ENCODE measurements around the gene VOPP1.
"Not testable (repeated sequence)": the region's sequence is repeated elsewhere in the genome, so short reads cannot be mapped to it uniquely, and the experiment has no call there.

Gene VOPP1

GRCh38 chr7:55531536-55531935, 40.8 kb downstream of the VOPP1 start:
- DNase-seq = no peak

- DNase-seq = no peak
Measured at GRCh38 chr7:55527307-55527706, 45.0 kb downstream of the VOPP1 start.

GRCh38 chr7:55526770-55527169, 45.5 kb downstream of the VOPP1 start:
- no peak for DNase-seq

GRCh38 chr7:55526329-55526728, 46.0 kb downstream of the VOPP1 start:
- DNase-seq = no peak

- no peak for DNase-seq
Measured at GRCh38 chr7:55524558-55525310, 47.6 kb downstream of the VOPP1 start.

- DNase-seq = no peak
Measured at GRCh38 chr7:55523366-55523765, 48.9 kb downstream of the VOPP1 start.

DNA sequence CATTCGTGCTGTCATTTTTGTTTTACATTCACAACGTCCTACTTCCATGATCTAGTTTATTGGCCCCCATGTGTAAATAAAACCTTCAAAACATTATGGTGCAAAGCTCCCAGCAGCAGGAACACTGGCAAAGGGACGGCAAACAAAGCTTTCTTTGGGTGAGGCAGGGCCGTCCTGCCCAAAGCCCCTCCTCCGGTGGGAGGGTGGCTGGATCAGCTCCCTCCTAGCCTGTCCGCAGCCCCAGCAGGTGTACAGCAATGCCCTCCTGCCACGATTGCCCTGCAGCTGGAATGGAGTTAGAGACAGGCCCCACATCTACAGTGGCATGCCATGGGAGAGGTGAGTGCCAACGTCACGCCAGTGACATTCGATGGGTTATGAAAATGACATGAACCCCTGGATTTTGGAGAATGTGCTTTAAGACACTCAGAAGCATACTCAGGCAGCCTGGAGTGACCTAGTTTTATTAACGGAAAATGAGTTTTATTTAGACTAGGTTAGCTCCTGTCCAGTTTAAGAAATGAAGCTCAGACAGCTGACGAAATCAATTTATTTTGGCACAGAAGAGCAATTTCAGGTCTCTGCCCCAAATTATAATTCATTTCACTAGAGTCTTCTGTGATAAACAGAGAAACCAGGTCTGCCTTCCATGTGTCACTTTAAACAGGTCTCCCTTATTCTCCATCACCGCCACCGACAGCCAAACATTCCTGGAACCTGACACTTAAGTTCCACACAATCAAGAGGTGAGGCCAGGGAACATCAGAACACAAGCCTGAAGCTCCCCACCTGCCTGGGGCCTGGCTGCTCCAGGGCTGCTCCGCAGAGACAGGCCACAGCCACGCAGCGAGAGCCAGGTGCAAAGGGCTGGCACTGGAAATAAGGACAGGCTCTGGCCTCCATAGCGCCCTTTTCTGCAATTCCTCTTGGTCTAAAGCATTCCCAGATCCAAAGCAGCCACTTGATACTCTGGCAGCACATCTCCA, 50.1 kb downstream of the VOPP1 start:
- no peak for DNase-seq

- no peak for DNase-seq
Measured at GRCh38 chr7:55521512-55521911, 50.8 kb downstream of the VOPP1 start.

- DNase-seq = no peak
Measured at GRCh38 chr7:55520426-55521140, 51.7 kb downstream of the VOPP1 start.

GRCh38 chr7:55518836-55519235, 53.5 kb downstream of the VOPP1 start:
- DNase-seq = no peak

DNA sequence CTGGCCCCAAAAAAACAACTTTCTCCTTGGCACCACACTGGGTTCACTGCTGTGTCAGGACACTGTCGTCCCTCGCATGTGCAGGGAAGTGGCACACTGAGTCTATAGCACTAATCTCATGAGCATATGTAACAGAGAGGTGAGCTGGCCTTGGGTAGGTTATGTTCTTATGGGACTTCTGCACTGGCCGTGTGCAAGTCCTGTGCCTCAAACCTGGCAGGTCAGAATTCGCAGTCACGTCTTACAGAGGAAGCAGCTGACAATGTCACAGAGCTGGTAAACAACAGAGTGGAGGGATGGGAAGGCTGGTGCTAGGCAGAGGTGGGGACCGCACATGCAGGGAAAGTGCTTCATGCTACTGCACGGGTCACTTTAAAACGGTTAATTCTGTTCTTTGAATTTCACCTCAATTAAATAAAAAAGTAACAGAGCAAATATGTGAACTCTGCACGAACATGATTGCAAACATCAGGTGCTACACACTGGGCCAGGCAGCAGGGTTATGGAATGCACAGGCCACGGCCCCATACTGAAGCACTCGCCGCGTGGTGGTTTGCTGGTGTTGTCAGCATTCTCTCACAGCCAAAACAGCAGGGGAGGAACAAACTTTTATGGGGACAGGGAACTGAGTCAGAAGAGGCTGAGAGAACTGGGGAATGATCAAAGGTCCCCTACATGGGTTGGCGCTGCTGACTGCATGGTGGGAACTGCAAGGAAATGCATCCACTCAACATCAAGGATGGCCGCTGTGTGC, 54.2 kb downstream of the VOPP1 start:
- no peak for DNase-seq

DNA sequence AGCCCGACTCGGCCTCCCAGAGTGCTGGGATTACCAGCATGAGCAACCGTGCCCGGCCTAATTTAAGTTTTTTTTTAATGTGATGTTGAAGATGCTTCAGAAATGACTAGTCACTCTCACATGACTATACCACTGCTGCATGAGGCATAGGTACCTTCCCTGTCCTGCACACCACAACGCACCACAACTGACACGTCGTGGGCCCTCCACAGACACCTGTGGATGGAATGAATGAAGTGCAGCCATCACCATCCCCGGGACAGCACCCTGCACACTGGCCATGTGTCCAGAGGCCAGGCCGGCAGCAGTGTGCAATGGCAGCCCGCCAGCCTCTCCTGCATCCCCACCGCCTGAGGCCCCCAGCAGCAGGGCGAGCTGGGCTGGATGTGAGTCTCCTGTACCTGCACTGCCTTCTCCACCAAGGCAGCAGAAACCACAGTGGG, 55.1 kb downstream of the VOPP1 start:
- DNase-seq = no peak

GRCh38 chr7:55516409-55516808, 55.9 kb downstream of the VOPP1 start:
- no peak for DNase-seq

GRCh38 chr7:55515569-55516279, 56.6 kb downstream of the VOPP1 start:
- no peak for DNase-seq

DNA sequence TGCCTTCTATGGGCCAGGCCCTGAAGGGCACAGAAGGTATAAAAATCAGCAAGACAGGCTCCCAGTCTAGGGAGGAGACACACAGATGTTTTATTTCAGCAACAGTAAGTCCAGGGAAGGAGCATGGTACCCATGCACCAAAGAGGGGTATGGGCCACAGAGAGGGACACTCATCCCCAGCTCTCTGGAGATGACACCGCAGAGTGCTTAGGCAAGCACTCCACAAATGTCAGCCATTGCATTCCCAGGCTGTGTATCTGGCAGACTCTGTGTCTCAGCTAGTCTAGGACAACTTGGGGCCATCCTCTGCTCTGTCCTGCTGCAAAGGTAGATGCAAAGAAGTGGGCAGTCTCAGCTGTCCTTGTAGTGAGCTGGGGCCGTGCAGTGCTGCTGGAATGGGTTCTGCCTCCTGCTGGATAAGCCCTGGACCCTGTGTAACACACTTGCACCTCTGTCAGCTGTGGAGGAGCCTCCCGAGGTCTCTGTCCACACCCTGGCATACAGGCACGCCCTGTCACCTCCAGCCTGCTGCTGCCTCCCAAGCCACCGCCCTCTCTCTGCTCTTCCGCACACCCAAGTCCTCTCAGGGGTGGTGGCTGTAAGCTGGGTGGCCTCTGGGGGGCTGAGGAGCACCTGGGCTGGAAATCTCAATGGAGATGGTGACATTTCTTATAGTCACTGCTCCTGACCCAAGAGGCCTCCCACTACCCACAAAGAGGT, 57.6 kb downstream of the VOPP1 start:
- DNase-seq = no peak

DNA sequence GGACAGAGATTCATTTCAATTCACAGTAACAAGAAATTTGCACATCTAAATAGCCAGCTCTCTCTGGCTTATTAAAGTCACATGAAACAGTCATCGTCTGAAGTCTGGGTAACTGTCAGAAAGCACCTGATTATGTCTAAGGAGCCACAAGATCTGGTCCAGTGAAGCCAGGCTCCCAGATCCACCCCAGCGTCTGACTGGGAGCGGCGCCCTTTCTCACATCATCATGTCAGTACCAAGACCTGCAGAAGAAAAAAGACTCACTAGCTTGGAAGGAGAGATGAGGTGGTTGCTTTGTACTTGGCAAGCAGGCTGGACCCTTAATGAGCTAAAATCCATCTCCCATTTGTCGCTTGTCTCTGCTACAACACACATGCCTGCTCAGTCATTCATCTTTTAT, 58.4 kb downstream of the VOPP1 start:
- no peak for DNase-seq

DNA sequence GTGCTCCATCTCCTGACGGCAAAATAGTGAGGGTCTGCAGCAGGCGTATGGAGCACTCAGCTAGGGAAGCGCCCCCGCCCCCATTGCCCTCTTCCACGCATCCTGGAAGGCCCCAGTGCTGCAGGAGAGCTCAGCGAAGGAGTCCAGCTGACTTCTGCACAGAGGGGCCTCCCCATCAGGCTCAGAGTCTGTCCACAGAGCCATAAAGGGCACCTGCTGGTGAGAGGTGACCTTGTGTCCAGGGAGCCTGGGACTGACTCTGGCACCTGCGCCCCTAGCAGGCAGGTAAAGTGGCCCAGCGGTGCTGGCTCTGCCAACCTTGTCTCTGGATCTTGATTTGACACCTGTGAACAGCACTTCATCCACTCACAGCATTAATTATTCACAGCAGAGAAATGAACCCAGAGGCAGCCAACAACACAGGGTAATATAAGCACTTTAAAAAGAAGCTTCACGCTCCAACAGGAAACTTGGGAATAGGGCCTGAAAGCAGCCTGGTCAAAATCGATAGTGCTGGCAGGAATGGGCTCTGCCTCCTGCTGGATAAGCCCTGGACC, 59.6 kb downstream of the VOPP1 start:
- no peak for DNase-seq

DNA sequence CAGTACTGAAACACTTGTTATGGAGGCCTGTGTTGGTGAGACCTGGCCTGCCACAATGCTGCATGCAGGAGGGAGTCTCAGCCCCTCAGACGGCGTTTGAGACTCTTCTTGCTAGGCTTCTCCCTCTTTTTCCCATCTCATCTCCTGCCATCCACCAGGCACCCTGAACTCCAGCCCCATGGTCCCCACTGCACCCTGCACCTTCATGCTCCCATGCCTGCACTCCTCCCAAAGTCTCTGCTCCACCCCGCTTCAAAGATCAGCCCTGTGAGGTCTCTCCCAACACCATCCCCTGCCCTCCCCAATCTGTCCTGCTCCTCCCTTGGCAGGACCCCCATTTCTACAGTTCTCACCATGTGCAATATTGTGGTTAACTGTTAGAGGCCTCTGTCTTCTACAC, 61.7 kb downstream of the VOPP1 start:
- DNase-seq = no peak

DNA sequence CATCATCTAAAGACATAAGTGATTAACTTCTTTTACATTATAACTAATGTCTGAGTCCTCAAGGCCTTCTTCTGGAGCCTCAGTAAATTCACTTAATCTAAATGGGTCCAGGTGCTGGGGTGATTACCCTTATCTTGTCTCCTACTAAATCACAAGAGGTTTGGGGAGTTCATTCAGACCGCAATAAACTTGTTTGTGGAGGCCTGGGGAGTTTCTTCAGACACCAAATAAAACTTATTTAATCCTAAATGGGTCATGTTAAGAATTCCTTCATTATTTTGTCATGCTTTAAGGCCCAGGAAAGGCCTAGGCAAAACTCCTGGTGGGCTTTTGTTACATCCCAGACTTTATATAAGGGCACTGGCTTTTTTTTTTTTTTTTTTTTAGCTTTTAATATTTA, 62.1 kb downstream of the VOPP1 start:
- DNase-seq = not testable (repeated sequence)

DNA sequence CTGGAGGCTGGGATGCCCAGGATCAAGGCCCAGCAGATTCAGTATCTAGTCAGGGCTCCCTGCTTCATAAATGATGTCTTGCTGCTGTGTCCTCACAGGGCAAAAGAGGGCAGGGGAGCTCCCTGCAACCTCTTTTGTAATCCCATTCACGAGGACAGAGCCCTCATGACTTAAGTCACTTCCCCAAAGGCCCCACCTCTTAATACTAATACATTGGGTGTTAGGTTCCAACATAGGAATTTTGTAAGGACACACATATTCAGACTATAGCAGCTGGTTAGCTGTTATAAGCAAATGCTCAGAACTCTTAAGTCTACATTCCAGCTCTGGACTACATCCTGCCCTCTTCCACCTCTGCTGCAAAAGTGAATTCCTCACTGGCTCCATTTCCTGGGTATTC, 63.0 kb downstream of the VOPP1 start:
- peak; percentile 20 for DNase-seq
